IMR-90 (cell line): ENCODE data around the gene LRRC4C. TPM values are rescaled to one million over a fixed set of nuclear protein-coding genes. Genes with fewer than 3 reads are reported as not detected.

ENCODE experiments used
- ATAC-seq: fragments of 200-7000 bp; cut with Tn5 transposase; 2 replicates; pipeline ENCODE4 v1.9.1; 2020; ENCODE audit warnings: low read depth, mild to moderate bottlenecking, moderate library complexity
- BruUV-seq: library from RNA; stranded (reverse); fragments of 400-500 nt; replicated peaks from 2 replicates; lab custom pipeline; 2021; lab: Mats Ljungman, UMichigan
- CTCF ChIA-PET: fragments of 300-600 bp; formaldehyde crosslinking; extraction: SDS; loops from one replicate; lab custom pipeline; 2021; ENCODE audit warnings: antibody characterized with exemption; lab: Yijun Ruan, JAX
- POLR2A ChIA-PET: fragments of 300-600 bp; sonication (Branson Sonifier 250); formaldehyde crosslinking; loops from one replicate; lab custom pipeline; 2022; ENCODE audit warnings: antibody characterized with exemption; ENCODE audit not compliant: unreplicated experiment; lab: Charles Lee
- DNase-seq: peaks from one replicate; pipeline ENCODE4 v3.0.0; 2013
- H2AFZ ChIP-seq: replicated peaks from 2 replicates; pipeline ENCODE3; 2013; ENCODE audit warnings: low read length, mild to moderate bottlenecking; ENCODE audit not compliant: poor library complexity
- H2AK5ac ChIP-seq: 2 replicates; pipeline ENCODE4 v1.6.1; 2013; ENCODE audit warnings: low read depth, low read length, inconsistent platforms
- H2AK9ac ChIP-seq: replicated peaks from 2 replicates; pipeline ENCODE3; 2013; ENCODE audit warnings: mild to moderate bottlenecking, low read depth, low read length, moderate library complexity; ENCODE audit not compliant: poor library complexity
- H2BK120ac ChIP-seq: 2 replicates; pipeline ENCODE4 v1.6.1; 2013; ENCODE audit warnings: low read depth, low read length, inconsistent platforms
- H2BK15ac ChIP-seq: 3 replicates; pipeline ENCODE4 v1.6.1; 2013; ENCODE audit warnings: low read depth, low read length, inconsistent platforms
- H2BK20ac ChIP-seq: 2 replicates; pipeline ENCODE4 v1.6.1; 2013; ENCODE audit warnings: low read depth, mild to moderate bottlenecking, inconsistent platforms, low read length, moderate library complexity
- H2BK5ac ChIP-seq: 2 replicates; pipeline ENCODE4 v1.6.1; 2013; ENCODE audit warnings: mild to moderate bottlenecking, low read depth, low read length, inconsistent platforms; ENCODE audit not compliant: poor library complexity, severe bottlenecking
- H3K14ac ChIP-seq: replicated peaks from 2 replicates; pipeline ENCODE4 v1.6.1; 2013; ENCODE audit warnings: low read depth, low read length, inconsistent platforms
- H3K18ac ChIP-seq: 2 replicates; pipeline ENCODE4 v1.6.1; 2013; ENCODE audit warnings: low read depth, low read length, control low read depth
- H3K23ac ChIP-seq: 2 replicates; pipeline ENCODE4 v1.6.1; 2013; ENCODE audit warnings: low read depth, low read length, inconsistent platforms
- H3K27ac ChIP-seq: 2 replicates; pipeline ENCODE4 v1.5.1; 2013; ENCODE audit warnings: mild to moderate bottlenecking, control low read depth, low read length; ENCODE audit not compliant: insufficient read depth
- H3K27me3 ChIP-seq: 2 replicates; pipeline ENCODE4 v1.6.1; 2013; ENCODE audit warnings: low read length; ENCODE audit not compliant: control insufficient read depth, insufficient read depth
- H3K36me3 ChIP-seq: 2 replicates; pipeline ENCODE4 v1.6.1; 2013; ENCODE audit warnings: low read length, mixed read lengths; ENCODE audit not compliant: control insufficient read depth, insufficient read depth
- H3K4ac ChIP-seq: 2 replicates; pipeline ENCODE4 v1.6.1; 2013; ENCODE audit warnings: low read depth, low read length, inconsistent platforms
- H3K4me1 ChIP-seq: 2 replicates; pipeline ENCODE4 v1.6.1; 2013; ENCODE audit warnings: low read length, mixed read lengths; ENCODE audit not compliant: control insufficient read depth, insufficient read depth
- H3K4me2 ChIP-seq: 2 replicates; pipeline ENCODE4 v1.6.1; 2013; ENCODE audit warnings: low read depth, mild to moderate bottlenecking, control low read depth, low read length, moderate library complexity
- H3K4me3 ChIP-seq: 2 replicates; pipeline ENCODE4 v1.5.1; 2013; ENCODE audit warnings: low read depth, mild to moderate bottlenecking, control low read depth, low read length, moderate library complexity; ENCODE audit not compliant: insufficient read depth
- H3K56ac ChIP-seq: 2 replicates; pipeline ENCODE4 v1.6.1; 2013; ENCODE audit warnings: low read length, inconsistent platforms; ENCODE audit not compliant: insufficient read depth; ENCODE audit errors: extremely low read depth
- H3K79me1 ChIP-seq, 2 experiments: 2 replicates each; pipeline ENCODE4 v1.6.1; 2013; ENCODE audit warnings: low read length in 2 of 2, inconsistent platforms in 1 of 2, low read depth in 1 of 2
- H3K9ac ChIP-seq: 2 replicates; pipeline ENCODE4 v1.6.1; 2013; ENCODE audit warnings: low read depth, low read length, control low read depth
- H3K9me1 ChIP-seq: 2 replicates; pipeline ENCODE4 v1.6.1; 2013; ENCODE audit warnings: low read length, inconsistent platforms; ENCODE audit not compliant: insufficient read depth
- H3K9me3 ChIP-seq: 2 replicates; pipeline ENCODE4 v1.6.1; 2013; ENCODE audit warnings: low read length; ENCODE audit not compliant: control insufficient read depth, insufficient read depth
- H4K20me1 ChIP-seq: 2 replicates; pipeline ENCODE4 v1.6.1; 2013; ENCODE audit warnings: low read length, inconsistent platforms; ENCODE audit not compliant: insufficient read depth
- H4K5ac ChIP-seq: 2 replicates; pipeline ENCODE4 v1.6.1; 2013; ENCODE audit warnings: mild to moderate bottlenecking, low read depth, low read length, control low read depth
- H4K8ac ChIP-seq, 2 experiments: 2 replicates each; pipeline ENCODE4 v1.6.1; 2013; ENCODE audit warnings: low read depth in 2 of 2, low read length in 2 of 2, control low read depth in 1 of 2, inconsistent platforms in 1 of 2
- H4K91ac ChIP-seq: 2 replicates; pipeline ENCODE4 v1.6.1; 2013; ENCODE audit warnings: low read depth, low read length, inconsistent platforms; ENCODE audit not compliant: insufficient read depth
- BHLHE40 ChIP-seq: fragments of 150-350 bp; IDR thresholded peaks from 2 replicates; pipeline ENCODE4 v1.6.1; 2016; ENCODE audit warnings: mild to moderate bottlenecking, low read depth, low read length
- CEBPB ChIP-seq: IDR thresholded peaks from 2 replicates; pipeline ENCODE4 v1.6.1; 2012; ENCODE audit warnings: low read depth, low read length, improper control_type of control experiment
- CHD1 ChIP-seq: IDR thresholded peaks from 2 replicates; pipeline ENCODE4 v1.6.1; 2012; ENCODE audit warnings: low read depth, low read length, improper control_type of control experiment
- FOS ChIP-seq: fragments of 150-350 bp; IDR thresholded peaks from 2 replicates; pipeline ENCODE4 v1.6.1; 2016; ENCODE audit warnings: low read depth, low read length
- MAZ ChIP-seq: IDR thresholded peaks from 2 replicates; pipeline ENCODE4 v1.6.1; 2012; ENCODE audit warnings: low read depth, mild to moderate bottlenecking, low read length, improper control_type of control experiment, moderate library complexity, borderline replicate concordance
- NFE2L2 ChIP-seq: fragments of 150-350 bp; IDR thresholded peaks from 2 replicates; pipeline ENCODE4 v1.6.1; 2016; ENCODE audit warnings: low read depth, mild to moderate bottlenecking, low read length
- POLR2A ChIP-seq: IDR thresholded peaks from 2 replicates; pipeline ENCODE4 v1.6.1; 2012; ENCODE audit warnings: mild to moderate bottlenecking, low read depth, low read length
- RAD21 ChIP-seq: IDR thresholded peaks from 2 replicates; pipeline ENCODE4 v1.6.1; 2012; ENCODE audit warnings: low read length, improper control_type of control experiment
- RCOR1 ChIP-seq: IDR thresholded peaks from 2 replicates; pipeline ENCODE4 v1.6.1; 2012; ENCODE audit warnings: mild to moderate bottlenecking, low read length, improper control_type of control experiment; ENCODE audit not compliant: insufficient replicate concordance
- RFX5 ChIP-seq: IDR thresholded peaks from 2 replicates; pipeline ENCODE4 v1.8.0; 2012; ENCODE audit warnings: low read depth, mild to moderate bottlenecking, low read length, moderate library complexity
- SMC3 ChIP-seq: fragments of 150-350 bp; IDR thresholded peaks from 2 replicates; pipeline ENCODE4 v1.6.1; 2016; ENCODE audit warnings: low read depth, mild to moderate bottlenecking, antibody characterized with exemption, low read length, moderate library complexity
- WGBS, 2 experiments: methylation state at CpG; one replicate each; pipeline versions ENCODE4 v1.1.5 to v1.1.7; 2013; ENCODE audit warnings: missing lambda C conversion rate in 2 of 2; ENCODE audit not compliant: insufficient read length in 1 of 2; ENCODE audit errors: extremely low coverage in 2 of 2; 5-methylcytosine and 5-hydroxymethylcytosine counted together
- dilution Hi-C: fragments of 300-500 bp; cut with HindIII; formaldehyde crosslinking; loops from one replicate; pipeline ENCODE4 v1.14.3; 2018; ENCODE audit warnings: low sequenced_read_pairs; ENCODE audit not compliant: unreplicated experiment
- in situ Hi-C: fragments of 300-500 bp; cut with MboI; formaldehyde crosslinking; loops from 3 replicates; pipeline ENCODE4 v1.14.3; 2019; ENCODE audit warnings: low sequenced_read_pairs, inconsistent platforms, mixed read lengths
- intact Hi-C: fragments of 100-400 bp; cut with micrococcal nuclease; formaldehyde crosslinking; loops from 2 replicates; pipeline ENCODE4 v1.10.0; 2022
- polyA plus RNA-seq, 3 experiments: library from polyadenylated mRNA; depleted of rRNA; stranded (reverse); fragments of >200 nt; gene quantifications; 2 replicates each; pipeline ENCODE4 v1.2.3, GENCODE V29; 2012; ENCODE audit warnings: low replicate concordance in 1 of 3
- total RNA-seq: library from RNA; depleted of rRNA; stranded (reverse); fragments of >200 nt; gene quantifications from 2 replicates; pipeline ENCODE4 v1.2.3, GENCODE V29; 2012
- TF ChIP-seq, protein P1 (sequence below): fragments of 150-350 bp; IDR thresholded peaks from 2 replicates; pipeline ENCODE4 v1.6.1; 2017; ENCODE audit warnings: mild to moderate bottlenecking, antibody characterized with exemption, low read length, low read depth
- TF ChIP-seq, protein P2 (sequence below): fragments of 150-350 bp; IDR thresholded peaks from 2 replicates; pipeline ENCODE4 v1.6.1; 2016; ENCODE audit warnings: low read depth, mild to moderate bottlenecking, low read length, moderate library complexity, borderline replicate concordance

Gene LRRC4C
- total and polyA plus RNA-seq, 2 of the 4 experiments (the other 2 are of a cell fraction): under 0.01 to 0.03 TPM

DNA sequence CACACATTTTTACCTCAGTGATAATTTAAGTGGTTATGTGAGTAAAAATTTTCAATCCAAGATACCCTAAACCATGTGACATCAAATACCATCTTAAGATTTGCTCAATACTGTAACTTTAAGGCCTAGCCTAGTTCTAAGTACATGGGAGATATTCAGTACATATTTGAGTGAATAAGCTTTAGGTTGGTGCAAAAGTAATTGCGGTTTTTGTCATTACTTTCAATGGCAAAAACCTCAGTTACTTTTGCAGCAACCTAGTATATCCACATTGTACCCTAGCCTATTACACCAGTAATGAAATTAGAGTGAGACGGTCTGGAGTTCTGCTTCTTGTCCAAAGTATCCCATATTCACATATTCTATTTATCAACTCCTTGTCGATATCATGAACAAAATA is 700.1 kb downstream of the LRRC4C start:
- no peaks in the 10 kb centered on the region for H3K36me3 ChIP-seq
- H3K4me3 ChIP-seq: no peak overlapping the region
- H4K8ac ChIP-seq: no peak overlapping the region
- no peak for DNase-seq
- POLR2A ChIA-PET: no interaction called here
- TF ChIP-seq SMC3 (no peak), FOS (no peak), NFE2L2 (no peak), CEBPB (no peak), CHD1 (no peak), MAZ (no peak), RAD21 (no peak), RFX5 (no peak), RCOR1 (no peak), BHLHE40 (no peak), POLR2A (no peak)
- TF ChIP-seq, protein P1, sequence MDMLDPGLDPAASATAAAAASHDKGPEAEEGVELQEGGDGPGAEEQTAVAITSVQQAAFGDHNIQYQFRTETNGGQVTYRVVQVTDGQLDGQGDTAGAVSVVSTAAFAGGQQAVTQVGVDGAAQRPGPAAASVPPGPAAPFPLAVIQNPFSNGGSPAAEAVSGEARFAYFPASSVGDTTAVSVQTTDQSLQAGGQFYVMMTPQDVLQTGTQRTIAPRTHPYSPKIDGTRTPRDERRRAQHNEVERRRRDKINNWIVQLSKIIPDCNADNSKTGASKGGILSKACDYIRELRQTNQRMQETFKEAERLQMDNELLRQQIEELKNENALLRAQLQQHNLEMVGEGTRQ: no peak
- TF ChIP-seq, protein P2, sequence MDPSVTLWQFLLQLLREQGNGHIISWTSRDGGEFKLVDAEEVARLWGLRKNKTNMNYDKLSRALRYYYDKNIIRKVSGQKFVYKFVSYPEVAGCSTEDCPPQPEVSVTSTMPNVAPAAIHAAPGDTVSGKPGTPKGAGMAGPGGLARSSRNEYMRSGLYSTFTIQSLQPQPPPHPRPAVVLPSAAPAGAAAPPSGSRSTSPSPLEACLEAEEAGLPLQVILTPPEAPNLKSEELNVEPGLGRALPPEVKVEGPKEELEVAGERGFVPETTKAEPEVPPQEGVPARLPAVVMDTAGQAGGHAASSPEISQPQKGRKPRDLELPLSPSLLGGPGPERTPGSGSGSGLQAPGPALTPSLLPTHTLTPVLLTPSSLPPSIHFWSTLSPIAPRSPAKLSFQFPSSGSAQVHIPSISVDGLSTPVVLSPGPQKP: no peak
- CTCF ChIA-PET: no interaction called here
- H3K4me2 ChIP-seq: no peak overlapping the region
- no peak overlapping the region for H3K56ac ChIP-seq
- no peak overlapping the region for H2BK120ac ChIP-seq
- H3K18ac ChIP-seq: no peak overlapping the region
- no peak overlapping the region for H2BK5ac ChIP-seq
- no peaks in the 10 kb centered on the region for H3K27me3 ChIP-seq
- WGBS, 2 experiments: no CpG with 5 or more reads among the region's 3 CpGs
- no peaks in the 10 kb centered on the region for H3K4me1 ChIP-seq
- H3K79me1 ChIP-seq: no peaks in the 10 kb centered on the region
- no peak overlapping the region for H2AFZ ChIP-seq
- no peak overlapping the region for H3K23ac ChIP-seq
- peaks cover 3% of the 10 kb centered on the region; the same call in 1 of the 2 replicates for H3K9me3 ChIP-seq
- no peaks in the 10 kb centered on the region for H4K20me1 ChIP-seq
- no peak overlapping the region for H2AK9ac ChIP-seq
- H2BK20ac ChIP-seq: no peak overlapping the region
- in situ Hi-C loops: no loop called here
- no peak overlapping the region for H3K27ac ChIP-seq
- H4K91ac ChIP-seq: no peak overlapping the region
- ATAC-seq: no peak
- no TSS peak for BruUV-seq
- H3K9me1 ChIP-seq: no peaks in the 10 kb centered on the region
- H3K14ac ChIP-seq: no peak overlapping the region
- dilution Hi-C loops: no loop called here
- no peak overlapping the region for H2AK5ac ChIP-seq
- intact Hi-C loops: no loop called here
- H3K9ac ChIP-seq: no peak overlapping the region
- no peak overlapping the region for H2BK15ac ChIP-seq
- H3K4ac ChIP-seq: no peak overlapping the region
- no peak overlapping the region for H4K5ac ChIP-seq
